ENCODE measurements around the gene CDC20.

The CDC20 gene

GRCh38 chr1:43358746-43359693 is at the start of gene CDC20:
CDC20 (plus strand) TSS chr1:43358981; CDS start chr1:43359216, 235 bp downstream.
- H3K4me1 Mint-ChIP-seq (ENCODE audit: low read depth): peaks cover 43% of the 10 kb centered on the region
- H3K27ac Mint-ChIP-seq: peak within 1 kb of the TSS; percentile 85
- no peaks in the 10 kb centered on the region for H3K27me3 Mint-ChIP-seq (ENCODE audit: low read depth)
- peaks cover 33% of the 10 kb centered on the region for H3K36me3 Mint-ChIP-seq (ENCODE audit: low read depth)
- peak within 1 kb of the TSS; percentile 96 for H3K4me3 Mint-ChIP-seq
- no peaks in the 10 kb centered on the region for H3K9me3 Mint-ChIP-seq

GRCh38 chr1:43309405-43310025 is 49.3 kb upstream of the CDC20 start:
- no peak overlapping the region for H3K4me3 Mint-ChIP-seq
- no peaks in the 10 kb centered on the region for H3K36me3 Mint-ChIP-seq (ENCODE audit: low read depth)
- H3K27ac Mint-ChIP-seq: no peak overlapping the region
- H3K9me3 Mint-ChIP-seq: no peaks in the 10 kb centered on the region
- H3K27me3 Mint-ChIP-seq (ENCODE audit: low read depth): peaks cover 4% of the 10 kb centered on the region
- H3K4me1 Mint-ChIP-seq (ENCODE audit: low read depth): no peaks in the 10 kb centered on the region

- Mint-ChIP-seq H3K27ac (no peak overlapping the region), H3K27me3 (ENCODE audit: low read depth) (peaks cover 4% of the 10 kb centered on the region), H3K4me1 (ENCODE audit: low read depth) (no peaks in the 10 kb centered on the region), H3K9me3 (no peaks in the 10 kb centered on the region), H3K4me3 (no peak overlapping the region), H3K36me3 (ENCODE audit: low read depth) (no peaks in the 10 kb centered on the region)
Observed at GRCh38 chr1:43311521-43311920, 47.3 kb upstream of the CDC20 start.

GRCh38 chr1:43312212-43312623 is 46.6 kb upstream of the CDC20 start:
- no peaks in the 10 kb centered on the region for H3K4me1 Mint-ChIP-seq (ENCODE audit: low read depth)
- H3K9me3 Mint-ChIP-seq: no peaks in the 10 kb centered on the region
- no peaks in the 10 kb centered on the region for H3K36me3 Mint-ChIP-seq (ENCODE audit: low read depth)
- H3K27me3 Mint-ChIP-seq (ENCODE audit: low read depth): peaks cover 4% of the 10 kb centered on the region
- no peak overlapping the region for H3K27ac Mint-ChIP-seq
- H3K4me3 Mint-ChIP-seq: no peak overlapping the region

- Mint-ChIP-seq H3K4me1 (ENCODE audit: low read depth) (no peaks in the 10 kb centered on the region), H3K36me3 (ENCODE audit: low read depth) (no peaks in the 10 kb centered on the region), H3K9me3 (no peaks in the 10 kb centered on the region), H3K27me3 (ENCODE audit: low read depth) (peaks cover 4% of the 10 kb centered on the region), H3K27ac (no peak overlapping the region), H3K4me3 (no peak overlapping the region)
Observed at GRCh38 chr1:43312663-43313515, 45.9 kb upstream of the CDC20 start.

- Mint-ChIP-seq H3K9me3 (no peaks in the 10 kb centered on the region), H3K4me3 (no peak overlapping the region), H3K36me3 (ENCODE audit: low read depth) (no peaks in the 10 kb centered on the region), H3K4me1 (ENCODE audit: low read depth) (no peaks in the 10 kb centered on the region), H3K27ac (no peak overlapping the region), H3K27me3 (ENCODE audit: low read depth) (peaks cover 4% of the 10 kb centered on the region)
Observed at GRCh38 chr1:43313771-43314170, 45.0 kb upstream of the CDC20 start.

- Mint-ChIP-seq H3K36me3 (ENCODE audit: low read depth) (no peaks in the 10 kb centered on the region), H3K27ac (no peak overlapping the region), H3K4me3 (no peak overlapping the region), H3K4me1 (ENCODE audit: low read depth) (no peaks in the 10 kb centered on the region), H3K27me3 (ENCODE audit: low read depth) (peaks cover 4% of the 10 kb centered on the region), H3K9me3 (no peaks in the 10 kb centered on the region)
Observed at GRCh38 chr1:43314233-43314632, 44.5 kb upstream of the CDC20 start.

- H3K36me3 Mint-ChIP-seq (ENCODE audit: low read depth): no peaks in the 10 kb centered on the region
- H3K27me3 Mint-ChIP-seq (ENCODE audit: low read depth): peaks cover 4% of the 10 kb centered on the region
- H3K9me3 Mint-ChIP-seq: no peaks in the 10 kb centered on the region
- H3K4me1 Mint-ChIP-seq (ENCODE audit: low read depth): no peaks in the 10 kb centered on the region
- H3K27ac Mint-ChIP-seq: no peak overlapping the region
- no peak overlapping the region for H3K4me3 Mint-ChIP-seq
Observed at GRCh38 chr1:43315481-43315880, 43.3 kb upstream of the CDC20 start.

- no peak overlapping the region for H3K27ac Mint-ChIP-seq
- H3K4me1 Mint-ChIP-seq (ENCODE audit: low read depth): no peaks in the 10 kb centered on the region
- H3K27me3 Mint-ChIP-seq (ENCODE audit: low read depth): no peaks in the 10 kb centered on the region
- H3K4me3 Mint-ChIP-seq: no peak overlapping the region
- no peaks in the 10 kb centered on the region for H3K36me3 Mint-ChIP-seq (ENCODE audit: low read depth)
- no peaks in the 10 kb centered on the region for H3K9me3 Mint-ChIP-seq
Observed at GRCh38 chr1:43315963-43316737, 42.6 kb upstream of the CDC20 start.

GRCh38 chr1:43316738-43317520 is 41.9 kb upstream of the CDC20 start:
- no peaks in the 10 kb centered on the region for H3K36me3 Mint-ChIP-seq (ENCODE audit: low read depth)
- H3K9me3 Mint-ChIP-seq: no peaks in the 10 kb centered on the region
- H3K27ac Mint-ChIP-seq: no peak overlapping the region
- H3K4me1 Mint-ChIP-seq (ENCODE audit: low read depth): no peaks in the 10 kb centered on the region
- H3K27me3 Mint-ChIP-seq (ENCODE audit: low read depth): no peaks in the 10 kb centered on the region
- H3K4me3 Mint-ChIP-seq: no peak overlapping the region

- H3K36me3 Mint-ChIP-seq (ENCODE audit: low read depth): no peaks in the 10 kb centered on the region
- no peaks in the 10 kb centered on the region for H3K4me1 Mint-ChIP-seq (ENCODE audit: low read depth)
- H3K27ac Mint-ChIP-seq: no peak overlapping the region
- H3K4me3 Mint-ChIP-seq: no peak overlapping the region
- no peaks in the 10 kb centered on the region for H3K9me3 Mint-ChIP-seq
- H3K27me3 Mint-ChIP-seq (ENCODE audit: low read depth): no peaks in the 10 kb centered on the region
Observed at GRCh38 chr1:43317817-43318471, 40.8 kb upstream of the CDC20 start.

GRCh38 chr1:43318831-43319230 is 40.0 kb upstream of the CDC20 start:
- Mint-ChIP-seq H3K4me1 (ENCODE audit: low read depth) (no peaks in the 10 kb centered on the region), H3K27me3 (ENCODE audit: low read depth) (no peaks in the 10 kb centered on the region), H3K4me3 (no peak overlapping the region), H3K9me3 (no peaks in the 10 kb centered on the region), H3K27ac (no peak overlapping the region), H3K36me3 (ENCODE audit: low read depth) (no peaks in the 10 kb centered on the region)

- no peaks in the 10 kb centered on the region for H3K4me1 Mint-ChIP-seq (ENCODE audit: low read depth)
- H3K9me3 Mint-ChIP-seq: no peaks in the 10 kb centered on the region
- H3K27ac Mint-ChIP-seq: no peak overlapping the region
- H3K4me3 Mint-ChIP-seq: no peak overlapping the region
- no peaks in the 10 kb centered on the region for H3K27me3 Mint-ChIP-seq (ENCODE audit: low read depth)
- no peaks in the 10 kb centered on the region for H3K36me3 Mint-ChIP-seq (ENCODE audit: low read depth)
Observed at GRCh38 chr1:43319288-43319687, 39.5 kb upstream of the CDC20 start.
